Glomerular visceral epithelial cell (primary cell): ENCODE data around the gene ATF7IP.

Experiments used
- DNase-seq: peaks from one replicate; pipeline ENCODE4 v3.0.0-alpha.2; 2016; ENCODE audit errors: extremely low spot score

ATF7IP gene

GRCh38 chr12:14417715-14418114 lies 52.2 kb downstream of the ATF7IP start:
- DNase-seq = peak; percentile 70

DNA sequence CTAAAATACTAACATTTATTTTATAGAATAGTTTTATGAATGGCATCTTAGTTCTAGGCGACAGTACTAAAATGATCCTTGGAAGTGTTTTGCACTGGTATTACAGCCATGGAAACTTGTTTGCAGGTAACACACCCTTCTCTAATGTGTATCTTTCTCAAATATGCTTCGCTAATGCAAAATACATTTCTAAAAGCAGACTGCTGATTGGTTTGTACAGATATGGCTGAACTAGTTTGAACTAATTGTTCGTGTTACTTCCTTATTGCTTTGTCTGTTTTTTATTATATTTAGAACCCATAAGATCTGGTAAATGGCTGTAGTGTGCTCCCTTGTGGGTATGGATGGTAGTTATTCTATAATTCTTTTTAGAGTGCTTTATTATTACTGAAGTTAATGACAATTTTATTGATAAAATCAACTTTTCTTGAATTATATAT lies 53.0 kb downstream of the ATF7IP start:
- no peak for DNase-seq

DNA sequence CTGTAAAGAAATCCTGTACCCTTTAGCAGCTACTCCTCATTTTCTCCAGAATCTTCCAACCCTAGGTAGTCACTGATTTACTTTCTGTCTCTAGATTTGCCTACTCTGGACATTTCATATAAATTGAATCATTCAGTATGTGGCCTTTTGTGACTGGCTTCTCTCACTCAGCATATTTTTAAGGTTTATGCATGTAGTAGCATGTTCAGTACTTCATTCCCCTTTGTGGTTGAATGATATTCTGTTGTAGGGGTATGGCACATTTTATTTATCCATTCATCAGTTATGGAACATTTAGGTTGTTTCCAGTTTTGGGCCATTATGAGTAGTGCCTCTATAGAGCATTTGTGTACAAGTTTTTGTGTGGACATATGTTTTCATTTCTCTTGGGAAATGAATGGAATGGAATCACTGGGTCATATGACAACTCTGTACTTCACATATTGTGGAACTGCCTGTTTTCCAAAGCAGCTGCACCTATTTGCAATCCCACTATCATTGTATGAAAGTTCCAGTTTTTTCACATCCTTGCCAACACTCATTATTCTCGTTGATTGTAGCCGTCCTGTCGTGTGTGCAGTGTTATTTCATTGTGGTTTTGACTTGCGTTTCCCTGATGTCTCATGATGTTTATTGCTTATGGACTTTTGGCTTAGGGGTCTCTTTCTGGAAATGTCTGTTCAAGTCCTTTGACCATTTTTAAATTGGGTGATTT lies 57.2 kb downstream of the ATF7IP start:
- DNase-seq = no peak

- no peak for DNase-seq
Observed at GRCh38 chr12:14424545-14424944, 59.1 kb downstream of the ATF7IP start.

DNA sequence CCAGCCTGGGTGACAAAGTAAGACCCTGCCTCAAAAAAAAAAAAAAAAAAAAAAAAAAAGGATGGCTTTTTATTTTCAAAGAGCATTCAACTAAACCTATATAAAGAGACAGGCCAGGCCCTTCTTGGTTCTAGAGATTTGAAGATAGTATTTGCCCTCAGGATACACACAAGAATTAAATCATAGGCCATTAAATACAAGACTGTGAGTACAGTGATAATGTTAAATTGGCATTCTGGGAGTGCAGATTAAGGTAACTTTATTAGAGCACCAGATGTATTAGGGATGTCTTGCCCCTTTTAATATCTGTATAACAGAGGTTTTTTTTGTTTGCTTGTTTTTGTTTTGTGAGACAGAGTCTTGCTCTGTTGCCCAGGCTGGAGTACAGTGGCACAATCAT lies 61.3 kb downstream of the ATF7IP start:
- no peak for DNase-seq

- DNase-seq = no peak
Observed at GRCh38 chr12:14427929-14428328, 62.4 kb downstream of the ATF7IP start.

DNA sequence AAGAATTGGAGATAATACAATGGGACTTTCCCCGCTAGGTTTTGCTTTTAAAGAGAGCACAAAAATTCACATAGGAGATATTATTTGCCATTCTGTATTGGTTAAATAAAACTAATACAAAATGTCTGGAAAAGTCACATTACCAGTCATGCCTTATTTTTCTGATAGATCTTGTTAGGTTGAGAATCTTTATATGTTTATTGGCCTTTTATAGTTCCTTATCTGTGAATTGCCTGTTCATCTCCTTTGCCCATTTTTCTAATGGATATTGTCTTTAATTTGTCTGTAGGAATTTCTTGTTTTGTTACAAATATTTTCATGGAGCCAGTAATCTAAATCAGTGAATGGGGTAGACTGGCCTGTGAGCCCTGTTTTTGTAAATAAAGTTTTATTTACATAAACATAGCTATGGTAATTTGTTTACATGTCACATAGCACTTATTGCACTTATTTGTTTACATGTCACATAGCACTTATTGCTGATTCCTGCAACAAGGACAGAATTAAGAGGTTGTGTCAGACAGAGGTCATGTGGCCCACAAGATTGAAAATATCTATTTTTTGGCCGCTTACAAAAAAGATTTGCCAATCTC lies 65.0 kb downstream of the ATF7IP start:
- no peak for DNase-seq

DNA sequence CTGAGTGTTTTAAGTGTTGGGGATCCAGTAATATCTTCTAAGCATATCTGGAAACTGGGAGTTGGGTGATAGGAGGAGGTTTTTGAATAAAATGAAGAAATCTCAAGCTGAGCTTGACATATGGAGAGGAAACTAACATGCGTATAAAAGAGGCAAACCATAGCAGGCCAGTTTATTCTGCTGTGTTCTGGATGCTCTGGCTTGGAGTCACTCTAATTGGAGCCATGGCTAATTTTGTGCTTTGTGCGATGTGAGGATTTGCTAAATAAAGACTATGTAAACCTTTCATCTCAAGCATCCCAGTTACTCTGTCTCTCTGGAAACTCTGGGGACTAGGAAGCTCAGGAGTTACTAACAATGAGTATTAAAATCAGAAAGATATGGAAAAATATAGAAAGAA lies 66.5 kb downstream of the ATF7IP start:
- no peak for DNase-seq

GRCh38 chr12:14435627-14436026 lies 70.1 kb downstream of the ATF7IP start:
- DNase-seq = no peak

DNA sequence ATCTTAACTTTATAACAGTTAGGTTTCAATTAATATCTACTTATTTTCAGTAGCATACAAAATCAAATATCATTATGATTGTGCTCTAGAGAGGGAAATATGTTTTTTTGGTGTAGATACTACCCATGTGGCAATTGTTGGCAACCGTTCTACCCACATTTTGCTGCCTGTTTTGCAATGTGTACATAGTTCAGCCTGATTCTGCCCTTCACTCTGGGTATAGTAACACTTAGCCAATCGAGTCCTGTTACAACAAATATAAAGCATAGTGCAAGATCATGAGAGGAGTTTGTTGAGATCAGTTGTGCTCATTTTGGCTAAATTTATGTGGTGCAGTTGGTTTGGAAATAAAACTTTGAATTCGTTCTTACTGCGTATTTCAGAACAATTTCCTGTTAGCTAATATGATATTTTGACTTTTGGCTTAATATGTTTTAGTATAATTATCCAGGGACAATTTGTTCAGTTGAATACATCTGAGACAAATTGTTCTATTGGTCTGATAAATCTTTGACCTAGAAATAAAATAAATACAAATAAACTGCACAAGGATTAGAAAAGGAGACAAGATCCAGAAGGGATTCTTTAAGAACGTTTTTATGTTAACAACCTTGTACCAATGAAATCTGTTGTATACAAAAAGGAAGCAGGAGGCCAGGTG lies 76.9 kb downstream of the ATF7IP start:
- no peak for DNase-seq

GRCh38 chr12:14443531-14443930 lies 78.0 kb downstream of the ATF7IP start:
- DNase-seq = no peak

- no peak for DNase-seq
Observed at GRCh38 chr12:14450479-14450878, 85.0 kb downstream of the ATF7IP start.

GRCh38 chr12:14452336-14452735 lies 86.9 kb downstream of the ATF7IP start:
- DNase-seq = no peak

DNA sequence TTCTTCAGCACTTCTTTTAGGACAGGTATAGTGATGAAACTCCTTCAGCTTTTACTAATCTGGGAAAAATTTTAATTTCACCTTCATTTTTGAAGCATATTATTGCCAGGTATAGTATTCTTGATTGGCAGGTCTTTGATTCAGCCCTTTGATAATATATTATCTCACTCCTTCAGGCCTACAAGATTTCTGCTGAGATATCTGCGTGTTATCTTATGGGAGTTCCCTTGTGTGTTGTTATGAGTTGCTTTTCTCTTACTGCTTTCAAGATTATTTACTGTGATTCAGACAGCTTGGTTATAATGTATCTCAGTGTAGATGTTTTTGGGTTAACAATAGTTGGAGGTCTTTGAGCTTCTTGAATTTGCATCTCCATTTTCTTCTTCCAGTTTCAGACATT lies 87.4 kb downstream of the ATF7IP start:
- DNase-seq = no peak

GRCh38 chr12:14454098-14454907 lies 88.8 kb downstream of the ATF7IP start:
- peak; percentile 21 for DNase-seq

- DNase-seq = no peak
Observed at GRCh38 chr12:14460212-14460841, 94.8 kb downstream of the ATF7IP start.

DNA sequence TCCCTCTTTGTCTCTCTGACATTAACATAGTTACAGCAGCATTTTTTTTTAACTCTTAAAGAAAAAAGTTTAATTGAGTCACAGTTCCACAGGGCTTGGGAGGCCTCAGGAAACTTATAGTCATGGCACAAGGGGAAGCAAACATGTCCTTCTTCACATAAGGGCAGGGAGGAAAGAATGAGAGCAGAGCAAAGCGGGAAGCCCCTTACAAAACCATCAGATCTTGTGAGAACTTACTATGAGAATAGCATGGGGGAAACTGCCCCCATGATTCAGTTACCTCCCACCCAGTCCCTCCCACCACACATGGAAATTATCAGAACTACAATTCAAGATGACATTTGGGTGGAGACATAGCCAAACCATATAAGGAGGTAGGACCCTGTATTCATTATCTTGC lies 106.0 kb downstream of the ATF7IP start:
- no peak for DNase-seq

DNA sequence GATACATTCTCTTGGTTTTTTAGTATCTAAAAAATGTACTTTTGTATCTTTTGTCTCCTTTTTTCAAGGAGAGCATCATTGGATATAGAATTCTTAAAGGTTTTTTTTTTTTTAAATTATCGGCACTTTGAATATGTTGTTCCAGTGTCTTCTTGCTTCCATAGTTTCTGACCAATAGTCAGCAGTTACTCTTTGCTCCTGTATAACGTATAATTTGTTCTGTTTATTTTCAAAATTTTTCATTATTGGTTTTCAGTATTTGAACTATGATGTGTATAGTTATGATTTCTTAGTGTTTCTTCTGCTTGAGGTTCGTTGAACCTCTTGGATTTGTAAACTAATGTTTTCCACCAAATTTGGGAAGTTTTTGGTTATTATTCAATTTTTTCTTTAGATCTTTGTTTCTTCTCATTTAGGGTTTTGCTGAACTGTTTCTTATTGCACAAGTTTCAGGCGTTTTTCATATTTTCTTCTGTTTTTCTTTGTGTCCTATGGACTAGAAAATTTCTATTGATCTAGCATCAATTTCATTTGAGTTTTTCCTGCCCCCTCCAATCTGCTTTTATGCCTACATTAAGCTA lies 108.3 kb downstream of the ATF7IP start:
- peak; percentile 4 for DNase-seq

GRCh38 chr12:14479004-14479403 lies 113.5 kb downstream of the ATF7IP start:
- DNase-seq = no peak

GRCh38 chr12:14481201-14481600 lies 115.7 kb downstream of the ATF7IP start:
- no peak for DNase-seq

DNA sequence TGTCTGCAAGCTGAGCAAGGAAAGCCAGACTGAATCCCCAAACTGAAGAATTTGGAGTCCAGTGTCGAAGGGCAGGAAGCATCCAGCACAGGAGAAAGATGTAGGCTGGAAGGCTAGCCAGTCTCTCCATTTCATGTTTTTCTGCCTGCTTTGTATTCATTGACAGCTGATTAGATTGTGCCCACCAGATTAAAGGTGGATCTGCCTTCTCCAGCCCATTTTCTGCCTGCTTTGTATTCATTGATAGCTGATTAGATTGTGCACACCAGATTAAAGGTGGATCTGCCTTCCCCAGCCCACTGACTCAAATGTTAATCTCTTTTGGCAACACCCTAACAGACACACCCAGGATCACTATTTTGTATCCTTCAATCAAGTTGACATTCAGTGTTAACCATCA lies 116.9 kb downstream of the ATF7IP start:
- DNase-seq = no peak
